Measurements from ENCODE around the gene GYPB.
"Not testable (repeated sequence)": the region's sequence is repeated elsewhere in the genome, so short reads cannot be mapped to it uniquely, and the experiment has no call there.

- TF ChIP-seq USF2 (IDR thresholded peaks at IDR 0.05; ENCODE audit: low read length); EP300 (IDR thresholded peaks at IDR 0.05; ENCODE audit: borderline replicate concordance in 1 of 2, low read depth in 2 of 2, low read length in 2 of 2); EGR1 (IDR thresholded peaks at IDR 0.05; ENCODE audit: borderline replicate concordance, low read depth, low read length); POLR2A (IDR thresholded peaks at IDR 0.05; ENCODE audit: control extremely low read depth in 1 of 2, low read depth in 2 of 2, low read length in 2 of 2); CTCF (IDR thresholded peaks at IDR 0.05; ENCODE audit: control extremely low read depth in 1 of 3, insufficient read depth in 1 of 3, low read depth in 1 of 3, low read length in 3 of 3); SUZ12 (IDR thresholded peaks at IDR 0.05; ENCODE audit: low read length); POLR2AphosphoS5 (IDR thresholded peaks at IDR 0.05; ENCODE audit: low read depth, low read length); SP4 (IDR thresholded peaks at IDR 0.05; ENCODE audit: low read length); TEAD4 (IDR thresholded peaks at IDR 0.05; ENCODE audit: low read depth, low read length); ZNF274 (IDR thresholded peaks at IDR 0.05; ENCODE audit: borderline replicate concordance, extremely low read depth, low read length); RBBP5 (IDR thresholded peaks at IDR 0.05; ENCODE audit: borderline replicate concordance, low read depth, low read length): not testable (repeated sequence)
Observed at GRCh38 chr4:144017271-144017670, 1.9 kb downstream of the GYPB start.

All from H1 (cell line).